GM12878 (cell line): Measurements from ENCODE around the gene TBC1D8. TPM values are rescaled to one million over a fixed set of nuclear protein-coding genes. Genes with fewer than 3 reads are reported as not detected.

Experiments used
- ATAC-seq: fragments of 200-7000 bp; cut with Tn5 transposase; 3 replicates; pipeline ENCODE4 v1.9.1; 2020; ENCODE audit warnings: mild to moderate bottlenecking, moderate library complexity
- BruUV-seq: library from RNA; stranded (reverse); fragments of 400-500 nt; replicated peaks from 2 replicates; lab custom pipeline; 2021; lab: Mats Ljungman, UMichigan
- CTCF ChIA-PET: fragments of 300-600 bp; sonication (Branson Sonifier 250); formaldehyde crosslinking; extraction: SDS; loops from one replicate; lab custom pipeline; 2021; ENCODE audit warnings: inconsistent platforms; lab: Yijun Ruan, JAX
- POLR2A ChIA-PET: fragments of 350-600 bp; formaldehyde crosslinking; extraction: SDS; loops from one replicate; lab custom pipeline; 2021; ENCODE audit warnings: inconsistent platforms; lab: Charles Lee
- RAD21 ChIA-PET: fragments of 300-600 bp; sonication (Branson Sonifier 250); formaldehyde crosslinking; loops from one replicate; lab custom pipeline; 2023; ENCODE audit warnings: antibody characterized with exemption; ENCODE audit not compliant: unreplicated experiment; lab: Charles Lee
- SMC1A ChIA-PET: fragments of 300-600 bp; sonication (Branson Sonifier 250); formaldehyde crosslinking; loops from one replicate; lab custom pipeline; 2023; ENCODE audit not compliant: unreplicated experiment, uncharacterized antibody; lab: Charles Lee
- DNase-seq: peaks from one replicate; pipeline ENCODE4 v3.0.0-alpha.2; 2011; ENCODE audit warnings: low read depth, low spot score
- FAIRE-seq: peaks from 3 replicates; lab custom pipeline; 2011; peaks lifted over from hg19 to GRCh38; lab: Jason Lieb, UNC
- H2AFZ ChIP-seq: 2 replicates; pipeline ENCODE4 v1.6.0; 2011; ENCODE audit warnings: low read depth, low read length, control low read depth; ENCODE audit not compliant: control insufficient read depth
- H3K27ac ChIP-seq: 2 replicates; pipeline ENCODE4 v1.5.1; 2011; ENCODE audit warnings: control low read depth; ENCODE audit not compliant: control insufficient read depth, insufficient read depth
- H3K27me3 ChIP-seq, 2 experiments: replicated peaks in 1 of 2; 2 replicates each; pipeline versions ENCODE4 v1.6.0 to v1.6.1; 2011; ENCODE audit warnings: low read length in 1 of 2; ENCODE audit not compliant: control insufficient read depth in 2 of 2, insufficient read depth in 2 of 2
- H3K36me3 ChIP-seq, 2 experiments: 2 replicates each; pipeline ENCODE4 v1.5.1; 2011; ENCODE audit warnings: low read length in 1 of 2; ENCODE audit not compliant: control insufficient read depth in 2 of 2, insufficient read depth in 2 of 2
- H3K4me1 ChIP-seq: 2 replicates; pipeline ENCODE4 v1.6.1; 2011; ENCODE audit warnings: mild to moderate bottlenecking, low read length, moderate library complexity, mixed read lengths; ENCODE audit not compliant: control insufficient read depth, insufficient read depth
- H3K4me2 ChIP-seq: 2 replicates; pipeline ENCODE4 v1.6.0; 2011; ENCODE audit warnings: control low read depth; ENCODE audit not compliant: control insufficient read depth, insufficient read depth
- H3K4me3 ChIP-seq: fragments of 200-600 bp; sonication (generic); 2 replicates; pipeline ENCODE4 v1.5.1; 2016
- H3K79me2 ChIP-seq: 2 replicates; pipeline ENCODE4 v1.6.0; 2011; ENCODE audit warnings: low read length; ENCODE audit not compliant: control insufficient read depth, insufficient read depth
- H3K9ac ChIP-seq: 2 replicates; pipeline ENCODE4 v1.8.0; 2011; ENCODE audit warnings: low read length, control low read depth, mixed read lengths; ENCODE audit not compliant: control insufficient read depth, insufficient read depth
- H3K9me3 ChIP-seq: replicated peaks from 3 replicates; pipeline ENCODE4 v1.5.1; 2011; ENCODE audit warnings: mild to moderate bottlenecking, low read length; ENCODE audit not compliant: control insufficient read depth, insufficient read depth
- H4K20me1 ChIP-seq: 2 replicates; pipeline ENCODE4 v1.6.0; 2011; ENCODE audit not compliant: control insufficient read depth, insufficient read depth
- ATF2 ChIP-seq: IDR thresholded peaks from 2 replicates; pipeline ENCODE4 v1.6.1; 2012; ENCODE audit warnings: low read length, inconsistent platforms
- CBFB ChIP-seq: IDR thresholded peaks from 2 replicates; pipeline ENCODE4 v1.6.1; 2016; ENCODE audit warnings: antibody characterized with exemption, low read depth
- CHD2 ChIP-seq: IDR thresholded peaks from 2 replicates; pipeline ENCODE4 v1.6.1; 2011; ENCODE audit warnings: low read depth, low read length, improper control_type of control experiment, borderline replicate concordance
- EGR1 ChIP-seq, 2 experiments: IDR thresholded peaks; 1 replicate in 1 of 2; 2 replicates in 1 of 2; pipeline ENCODE4 v1.6.1; 2011 to 2012; ENCODE audit warnings: low read depth in 2 of 2, low read length in 2 of 2, borderline replicate concordance in 1 of 2, mild to moderate bottlenecking in 1 of 2, moderate library complexity in 1 of 2
- NRF1 ChIP-seq: conservative IDR thresholded peaks from 2 replicates; pipeline ENCODE4 v1.6.1; 2011; ENCODE audit warnings: mild to moderate bottlenecking, low read depth, low read length, improper control_type of control experiment
- RUNX3 ChIP-seq: IDR thresholded peaks from 2 replicates; pipeline ENCODE4 v1.6.1; 2012; ENCODE audit warnings: low read length, inconsistent platforms
- TAF1 ChIP-seq: IDR thresholded peaks from 2 replicates; pipeline ENCODE4 v1.6.1; 2011; ENCODE audit warnings: mild to moderate bottlenecking, low read depth, low read length, borderline replicate concordance
- TCF12 ChIP-seq: IDR thresholded peaks from 2 replicates; pipeline ENCODE4 v1.6.1; 2011; ENCODE audit warnings: low read depth, mild to moderate bottlenecking, low read length
- ZNF217 ChIP-seq: fragments of 450-650 bp; IDR thresholded peaks from 2 replicates; pipeline ENCODE4 v1.6.1; 2017; ENCODE audit warnings: antibody characterized with exemption, mild to moderate bottlenecking
- WGBS: methylation state at CpG from one replicate; pipeline ENCODE4 v1.1.6; 2016; ENCODE audit warnings: low lambda C conversion rate; ENCODE audit not compliant: insufficient replicate concordance, insufficient coverage; ENCODE audit errors: missing lambda C conversion rate; 5-methylcytosine and 5-hydroxymethylcytosine counted together
- in situ Hi-C: fragments of 300-500 bp; cut with MboI; formaldehyde crosslinking; loops from 9 replicates; pipeline ENCODE4 v1.14.3; 2018; ENCODE audit warnings: mixed read lengths
- intact Hi-C: fragments of 100-400 bp; cut with micrococcal nuclease; formaldehyde crosslinking; loops from one replicate; pipeline ENCODE4 v1.14.2; 2022; ENCODE audit not compliant: unreplicated experiment
- polyA plus RNA-seq, 11 experiments: library from polyadenylated mRNA; depleted of rRNA in 4 of 11; unstranded in 6 of 11; stranded (reverse) in 5 of 11; fragments of >200 nt; fragmentation: Nextera tagmentation in 4 of 11; fragmentation: Illumina TruSeq in 1 of 11; extraction: Ambion mirVana in 4 of 11; extraction: Trizol in 1 of 11; gene quantifications; 1 replicate in 1 of 11; 2 replicates in 10 of 11; pipeline versions ENCODE4 v1.2.1 to v1.2.3, GENCODE V29; 2011 to 2016; ENCODE audit warnings: inconsistent platforms in 2 of 11, missing spikeins in 2 of 11, low read depth in 1 of 11
- total RNA-seq, 4 experiments: library from RNA; depleted of rRNA in 3 of 4; stranded (reverse); fragments of >200 nt in 3 of 4; fragmentation: Illumina TruSeq in 1 of 4; extraction: Trizol in 1 of 4; gene quantifications; 2 replicates each; pipeline versions ENCODE4 v1.2.1 to v1.2.3, GENCODE V29; 2013 to 2021
- TF ChIP-seq, protein P1 (sequence below): IDR thresholded peaks from 2 replicates; pipeline ENCODE4 v1.6.1; 2012; ENCODE audit warnings: mild to moderate bottlenecking, low read depth, low read length
- TF ChIP-seq, protein P2 (sequence below): IDR thresholded peaks from 2 replicates; pipeline ENCODE4 v1.6.1; 2012; ENCODE audit warnings: low read depth, low read length, improper control_type of control experiment
- TF ChIP-seq, protein P3 (sequence below): fragments of 450-650 bp; IDR thresholded peaks from 2 replicates; pipeline ENCODE4 v1.6.1; 2016; ENCODE audit warnings: mild to moderate bottlenecking

The TBC1D8 gene
- total and polyA plus RNA-seq, 10 of the 15 experiments (the other 5 are each of a cell fraction or from before 2014, with no cell fraction given), result 0.80 to 4.9 (median 4.4) TPM

- POLR2A ChIA-PET, result no interaction called here
- Histone ChIP-seq H3K9ac (no peak overlapping the region), H3K27me3 (no peaks in the 10 kb centered on the region), H2AFZ (no peak overlapping the region)
- in situ Hi-C loops, result no loop called here
- TF ChIP-seq, protein P1, sequence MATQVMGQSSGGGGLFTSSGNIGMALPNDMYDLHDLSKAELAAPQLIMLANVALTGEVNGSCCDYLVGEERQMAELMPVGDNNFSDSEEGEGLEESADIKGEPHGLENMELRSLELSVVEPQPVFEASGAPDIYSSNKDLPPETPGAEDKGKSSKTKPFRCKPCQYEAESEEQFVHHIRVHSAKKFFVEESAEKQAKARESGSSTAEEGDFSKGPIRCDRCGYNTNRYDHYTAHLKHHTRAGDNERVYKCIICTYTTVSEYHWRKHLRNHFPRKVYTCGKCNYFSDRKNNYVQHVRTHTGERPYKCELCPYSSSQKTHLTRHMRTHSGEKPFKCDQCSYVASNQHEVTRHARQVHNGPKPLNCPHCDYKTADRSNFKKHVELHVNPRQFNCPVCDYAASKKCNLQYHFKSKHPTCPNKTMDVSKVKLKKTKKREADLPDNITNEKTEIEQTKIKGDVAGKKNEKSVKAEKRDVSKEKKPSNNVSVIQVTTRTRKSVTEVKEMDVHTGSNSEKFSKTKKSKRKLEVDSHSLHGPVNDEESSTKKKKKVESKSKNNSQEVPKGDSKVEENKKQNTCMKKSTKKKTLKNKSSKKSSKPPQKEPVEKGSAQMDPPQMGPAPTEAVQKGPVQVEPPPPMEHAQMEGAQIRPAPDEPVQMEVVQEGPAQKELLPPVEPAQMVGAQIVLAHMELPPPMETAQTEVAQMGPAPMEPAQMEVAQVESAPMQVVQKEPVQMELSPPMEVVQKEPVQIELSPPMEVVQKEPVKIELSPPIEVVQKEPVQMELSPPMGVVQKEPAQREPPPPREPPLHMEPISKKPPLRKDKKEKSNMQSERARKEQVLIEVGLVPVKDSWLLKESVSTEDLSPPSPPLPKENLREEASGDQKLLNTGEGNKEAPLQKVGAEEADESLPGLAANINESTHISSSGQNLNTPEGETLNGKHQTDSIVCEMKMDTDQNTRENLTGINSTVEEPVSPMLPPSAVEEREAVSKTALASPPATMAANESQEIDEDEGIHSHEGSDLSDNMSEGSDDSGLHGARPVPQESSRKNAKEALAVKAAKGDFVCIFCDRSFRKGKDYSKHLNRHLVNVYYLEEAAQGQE, result no peak
- no peak for TF ChIP-seq ZNF217
- TF ChIP-seq RUNX3, result no peak
- TF ChIP-seq EGR1 (IDR thresholded peaks at IDR 0.05; ENCODE audit: borderline replicate concordance in 1 of 2, low read depth in 2 of 2, low read length in 2 of 2), result no peak
- no peak for TF ChIP-seq TAF1
- TF ChIP-seq NRF1, result no peak
- TF ChIP-seq, protein P2, sequence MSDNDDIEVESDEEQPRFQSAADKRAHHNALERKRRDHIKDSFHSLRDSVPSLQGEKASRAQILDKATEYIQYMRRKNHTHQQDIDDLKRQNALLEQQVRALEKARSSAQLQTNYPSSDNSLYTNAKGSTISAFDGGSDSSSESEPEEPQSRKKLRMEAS, result no peak
- no peak for TF ChIP-seq ATF2
- no peak for TF ChIP-seq TCF12
- TF ChIP-seq, protein P3, sequence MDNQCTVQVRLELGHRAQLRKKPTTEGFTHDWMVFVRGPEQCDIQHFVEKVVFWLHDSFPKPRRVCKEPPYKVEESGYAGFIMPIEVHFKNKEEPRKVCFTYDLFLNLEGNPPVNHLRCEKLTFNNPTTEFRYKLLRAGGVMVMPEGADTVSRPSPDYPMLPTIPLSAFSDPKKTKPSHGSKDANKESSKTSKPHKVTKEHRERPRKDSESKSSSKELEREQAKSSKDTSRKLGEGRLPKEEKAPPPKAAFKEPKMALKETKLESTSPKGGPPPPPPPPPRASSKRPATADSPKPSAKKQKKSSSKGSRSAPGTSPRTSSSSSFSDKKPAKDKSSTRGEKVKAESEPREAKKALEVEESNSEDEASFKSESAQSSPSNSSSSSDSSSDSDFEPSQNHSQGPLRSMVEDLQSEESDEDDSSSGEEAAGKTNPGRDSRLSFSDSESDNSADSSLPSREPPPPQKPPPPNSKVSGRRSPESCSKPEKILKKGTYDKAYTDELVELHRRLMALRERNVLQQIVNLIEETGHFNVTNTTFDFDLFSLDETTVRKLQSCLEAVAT, result no peak
- TF ChIP-seq CBFB, result no peak
- no peak for TF ChIP-seq CHD2
- TF ChIP-seq, all 136 proteins: peak for 0
- Histone ChIP-seq H3K36me3 (no peaks in the 10 kb centered on the region), H4K20me1 (no peaks in the 10 kb centered on the region), H3K27ac (no peak overlapping the region), H3K9me3 (no peaks in the 10 kb centered on the region; the same call in 1 of the 3 replicates), H3K4me3 (no peak overlapping the region; the same call in 1 of the 2 replicates), H3K4me2 (no peak overlapping the region), H3K79me2 (no peaks in the 10 kb centered on the region; the same call in 1 of the 2 replicates), H3K4me1 (no peaks in the 10 kb centered on the region)
- no peak for DNase-seq
- no peak for FAIRE-seq
- 85% methylated on average over 4 of the region's 4 CpGs for WGBS
- ChIA-PET RAD21 (no interaction called here), CTCF (no interaction called here), SMC1A (no interaction called here)
- ATAC-seq, result no peak
- intact Hi-C loops, result no loop called here
- no TSS peak for BruUV-seq
Observed at GRCh38 chr2:101105654-101106053, 45.5 kb downstream of the TBC1D8 start.
